KOPT-K1 (cell line): ENCODE data around the gene ASB10.

Experiments
- H3K27ac ChIP-seq: fragments of 200-600 bp; sonication (generic); 2 replicates; pipeline ENCODE4 v1.5.1; 2016; ENCODE audit warnings: antibody characterized with exemption, mild to moderate bottlenecking, low read depth, low read length; ENCODE audit not compliant: poor library complexity, severe bottlenecking
- H3K36me3 ChIP-seq: fragments of 200-600 bp; sonication (generic); 2 replicates; pipeline ENCODE4 v1.5.1; 2017; ENCODE audit warnings: antibody characterized with exemption, mild to moderate bottlenecking, low read length, moderate library complexity; ENCODE audit not compliant: insufficient read depth
- H3K9me3 ChIP-seq: fragments of 200-600 bp; sonication (generic); 2 replicates; pipeline ENCODE4 v1.5.1; 2017; ENCODE audit warnings: antibody characterized with exemption, low read length, mild to moderate bottlenecking; ENCODE audit not compliant: insufficient read depth, poor library complexity, severe bottlenecking

ASB10 gene

GRCh38 chr7:151133266-151133985 lies 53.6 kb downstream of the ASB10 start:
- Histone ChIP-seq H3K27ac (no peak overlapping the region), H3K9me3 (no peaks in the 10 kb centered on the region), H3K36me3 (peaks cover 10% of the 10 kb centered on the region; the same call in 1 of the 2 replicates)

- Histone ChIP-seq H3K27ac (no peak overlapping the region), H3K36me3 (peaks cover 10% of the 10 kb centered on the region; the same call in 1 of the 2 replicates), H3K9me3 (no peaks in the 10 kb centered on the region)
Measured at GRCh38 chr7:151132461-151133205, 54.4 kb downstream of the ASB10 start.

GRCh38 chr7:151131592-151132293 lies 55.3 kb downstream of the ASB10 start:
- peaks cover 10% of the 10 kb centered on the region; the same call in 1 of the 2 replicates for H3K36me3 ChIP-seq
- no peak overlapping the region for H3K27ac ChIP-seq
- H3K9me3 ChIP-seq: no peaks in the 10 kb centered on the region

GRCh38 chr7:151131224-151131591 lies 55.8 kb downstream of the ASB10 start:
- H3K9me3 ChIP-seq: no peaks in the 10 kb centered on the region
- no peak overlapping the region for H3K27ac ChIP-seq
- peaks cover 10% of the 10 kb centered on the region; the same call in 1 of the 2 replicates for H3K36me3 ChIP-seq

GRCh38 chr7:151130741-151131157 lies 56.3 kb downstream of the ASB10 start:
- no peaks in the 10 kb centered on the region for H3K9me3 ChIP-seq
- peaks cover 10% of the 10 kb centered on the region; the same call in 1 of the 2 replicates for H3K36me3 ChIP-seq
- H3K27ac ChIP-seq: no peak overlapping the region

GRCh38 chr7:151129960-151130591 lies 57.0 kb downstream of the ASB10 start:
- Histone ChIP-seq H3K36me3 (peaks cover 7% of the 10 kb centered on the region; the same call in 1 of the 2 replicates), H3K27ac (no peak overlapping the region), H3K9me3 (no peaks in the 10 kb centered on the region)

GRCh38 chr7:151129117-151129959 lies 57.7 kb downstream of the ASB10 start:
- H3K9me3 ChIP-seq: no peaks in the 10 kb centered on the region
- H3K27ac ChIP-seq: no peak overlapping the region
- peaks cover 9% of the 10 kb centered on the region; the same call in 1 of the 2 replicates for H3K36me3 ChIP-seq

GRCh38 chr7:151128716-151129115 lies 58.3 kb downstream of the ASB10 start:
- no peaks in the 10 kb centered on the region for H3K9me3 ChIP-seq
- no peak overlapping the region for H3K27ac ChIP-seq
- H3K36me3 ChIP-seq: peaks cover 9% of the 10 kb centered on the region; the same call in 1 of the 2 replicates

GRCh38 chr7:151128144-151128543 lies 58.9 kb downstream of the ASB10 start:
- Histone ChIP-seq H3K36me3 (peaks cover 9% of the 10 kb centered on the region; the same call in 1 of the 2 replicates), H3K27ac (no peak overlapping the region), H3K9me3 (no peaks in the 10 kb centered on the region)

- Histone ChIP-seq H3K27ac (no peak overlapping the region), H3K9me3 (no peaks in the 10 kb centered on the region), H3K36me3 (peaks cover 9% of the 10 kb centered on the region; the same call in 1 of the 2 replicates)
Measured at GRCh38 chr7:151126491-151127137, 60.4 kb downstream of the ASB10 start.

GRCh38 chr7:151125846-151126481 lies 61.1 kb downstream of the ASB10 start:
- Histone ChIP-seq H3K27ac (no peak overlapping the region), H3K36me3 (peaks cover 9% of the 10 kb centered on the region; the same call in 1 of the 2 replicates), H3K9me3 (no peaks in the 10 kb centered on the region)
